ENCODE data around the gene BRCC3.

The BRCC3 gene

GRCh38 chrX:155070975-155071693 is at the start of gene BRCC3, which contains the start of the genes CMC4 and MTCP1:
Gene BRCC3, plus strand, starts transcription at chrX:155071508. Its CDS starts 20 bp downstream, at chrX:155071528.
Gene CMC4, minus strand, starts transcription at chrX:155071136. Its CDS starts 7,113 bp downstream, at chrX:155064023.
Gene MTCP1, minus strand, starts transcription at chrX:155071136. Its CDS starts 5,126 bp downstream, at chrX:155066010.
- DNase-seq: peak; percentile 92

- DNase-seq: no peak
These were observed 48.7 kb upstream of the BRCC3 start, which contains the start of gene F8 for GRCh38 chrX:155022585-155022984. Gene F8, minus strand, starts transcription at chrX:155022723. Its CDS starts 171 bp downstream, at chrX:155022552.

- DNase-seq: no peak
These were observed 47.1 kb upstream of the BRCC3 start for GRCh38 chrX:155023907-155024833.

- no peak for DNase-seq
These were observed 44.9 kb upstream of the BRCC3 start for GRCh38 chrX:155026420-155026726.

- DNase-seq: peak; percentile 95
These were observed 44.4 kb upstream of the BRCC3 start, which contains the start of gene FUNDC2 for GRCh38 chrX:155026727-155027508. Gene FUNDC2, plus strand, starts transcription at chrX:155026844. Its CDS starts 95 bp downstream, at chrX:155026939.

- no peak for DNase-seq
These were observed 43.7 kb upstream of the BRCC3 start for GRCh38 chrX:155027509-155028066.

GRCh38 chrX:155028129-155028528 is 43.2 kb upstream of the BRCC3 start:
- DNase-seq: no peak

GRCh38 chrX:155028877-155029291 is 42.4 kb upstream of the BRCC3 start:
- no peak for DNase-seq

- DNase-seq: no peak
These were observed 39.7 kb upstream of the BRCC3 start for GRCh38 chrX:155031657-155032056.

- no peak for DNase-seq
These were observed 35.6 kb upstream of the BRCC3 start for GRCh38 chrX:155035688-155036087.

- no peak for DNase-seq
These were observed 25.0 kb upstream of the BRCC3 start for GRCh38 chrX:155046129-155046810.

GRCh38 chrX:155046811-155047528 is 24.3 kb upstream of the BRCC3 start:
- DNase-seq: no peak

GRCh38 chrX:155048977-155049619 is 22.2 kb upstream of the BRCC3 start:
- DNase-seq: no peak

GRCh38 chrX:155052738-155053498 is 18.4 kb upstream of the BRCC3 start:
- DNase-seq: no peak

- DNase-seq: no peak
These were observed 17.7 kb upstream of the BRCC3 start for GRCh38 chrX:155053656-155054055.

GRCh38 chrX:155054255-155054654 is 17.1 kb upstream of the BRCC3 start:
- DNase-seq: no peak

- no peak for DNase-seq
These were observed 15.8 kb upstream of the BRCC3 start for GRCh38 chrX:155055494-155055893.

GRCh38 chrX:155056471-155056870 is 14.8 kb upstream of the BRCC3 start:
- DNase-seq: no peak

- peak; percentile 42 for DNase-seq
These were observed 14.2 kb upstream of the BRCC3 start for GRCh38 chrX:155056877-155057792.
